ENCODE data around the gene TEX30. TPM values are rescaled to one million over a fixed set of nuclear protein-coding genes. Genes with fewer than 3 reads are reported as not detected.

The TEX30 gene
- total and polyA plus RNA-seq, 8 donors, result 1.8 to 9.6 (median 2.3) TPM

GRCh38 chr13:102814793-102815192 lies 41.2 kb upstream of the TEX30 start:
- Histone ChIP-seq H3K4me1 (peaks cover 0 to 6% (median 3%) of the 10 kb centered on the region in 3 donors), H3K27me3 (no peaks in the 10 kb centered on the region), H3K27ac (no peak overlapping the region), H3K4me3 (no peak overlapping the region), H3K36me3 (no peaks in the 10 kb centered on the region), H3K9me3 (no peaks in the 10 kb centered on the region)
- no peak for FAIRE-seq
- 80 to 84% methylated on average over 6 of the region's 6 CpGs for WGBS, 2 donors
- TF ChIP-seq, protein P1, sequence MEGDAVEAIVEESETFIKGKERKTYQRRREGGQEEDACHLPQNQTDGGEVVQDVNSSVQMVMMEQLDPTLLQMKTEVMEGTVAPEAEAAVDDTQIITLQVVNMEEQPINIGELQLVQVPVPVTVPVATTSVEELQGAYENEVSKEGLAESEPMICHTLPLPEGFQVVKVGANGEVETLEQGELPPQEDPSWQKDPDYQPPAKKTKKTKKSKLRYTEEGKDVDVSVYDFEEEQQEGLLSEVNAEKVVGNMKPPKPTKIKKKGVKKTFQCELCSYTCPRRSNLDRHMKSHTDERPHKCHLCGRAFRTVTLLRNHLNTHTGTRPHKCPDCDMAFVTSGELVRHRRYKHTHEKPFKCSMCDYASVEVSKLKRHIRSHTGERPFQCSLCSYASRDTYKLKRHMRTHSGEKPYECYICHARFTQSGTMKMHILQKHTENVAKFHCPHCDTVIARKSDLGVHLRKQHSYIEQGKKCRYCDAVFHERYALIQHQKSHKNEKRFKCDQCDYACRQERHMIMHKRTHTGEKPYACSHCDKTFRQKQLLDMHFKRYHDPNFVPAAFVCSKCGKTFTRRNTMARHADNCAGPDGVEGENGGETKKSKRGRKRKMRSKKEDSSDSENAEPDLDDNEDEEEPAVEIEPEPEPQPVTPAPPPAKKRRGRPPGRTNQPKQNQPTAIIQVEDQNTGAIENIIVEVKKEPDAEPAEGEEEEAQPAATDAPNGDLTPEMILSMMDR (IDR thresholded peaks at IDR 0.05), result no peak
- ATAC-seq, result no peak
- DNase-seq, result no peak
- intact Hi-C loops (cut with DNase I), result no loop called here

- TF ChIP-seq, protein P1 (IDR thresholded peaks at IDR 0.05), result no peak
- 69 to 73% methylated on average over 7 of the region's 7 CpGs for WGBS, 2 donors
These were observed 40.5 kb upstream of the TEX30 start for GRCh38 chr13:102814025-102814607.

DNA sequence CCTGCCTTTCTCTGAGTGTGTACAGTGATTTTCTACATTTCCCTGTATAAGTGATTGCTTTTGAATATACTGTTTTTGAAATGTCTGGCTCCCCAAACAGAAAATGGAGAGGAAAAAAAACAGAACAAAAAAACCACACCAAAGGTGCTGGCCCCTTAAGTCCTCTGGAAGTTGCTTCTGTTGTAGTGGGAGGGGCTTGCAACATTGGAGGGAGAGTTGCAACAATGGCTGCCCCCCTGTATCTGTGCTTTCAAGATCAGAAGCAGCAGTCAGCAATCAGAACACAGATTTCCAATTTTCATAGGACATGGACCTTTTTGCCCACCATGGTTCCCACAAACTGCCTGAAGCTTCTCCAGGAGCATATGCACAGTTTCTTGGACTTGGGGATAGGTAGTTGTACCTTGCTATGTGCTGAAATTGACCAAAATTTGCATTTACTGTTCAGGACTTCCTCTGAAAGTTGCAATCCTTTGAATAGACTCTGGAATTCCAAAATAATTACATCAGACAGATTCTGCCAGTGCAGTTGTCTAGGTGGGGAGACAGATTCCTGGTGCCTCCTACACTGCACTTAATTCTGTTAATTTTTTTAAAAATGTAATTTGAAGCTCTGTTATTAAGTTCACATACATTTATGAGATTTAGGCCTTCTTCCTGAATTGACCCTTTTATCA lies 39.2 kb upstream of the TEX30 start:
- ATAC-seq, result no peak

More at GRCh38 chr13:102814025-102814607, 40.5 kb upstream of the TEX30 start:
- H3K36me3 ChIP-seq, result no peaks in the 10 kb centered on the region
- intact Hi-C loops (cut with DNase I), result no loop called here
- H3K27me3 ChIP-seq, result no peaks in the 10 kb centered on the region
- no peak overlapping the region for H3K27ac ChIP-seq
- DNase-seq (no peak), FAIRE-seq (no peak), ATAC-seq (no peak)
- H3K4me3 ChIP-seq, result no peak overlapping the region
- H3K9me3 ChIP-seq, result no peaks in the 10 kb centered on the region
- peaks cover 0 to 6% (median 3%) of the 10 kb centered on the region in 3 donors for H3K4me1 ChIP-seq

DNA sequence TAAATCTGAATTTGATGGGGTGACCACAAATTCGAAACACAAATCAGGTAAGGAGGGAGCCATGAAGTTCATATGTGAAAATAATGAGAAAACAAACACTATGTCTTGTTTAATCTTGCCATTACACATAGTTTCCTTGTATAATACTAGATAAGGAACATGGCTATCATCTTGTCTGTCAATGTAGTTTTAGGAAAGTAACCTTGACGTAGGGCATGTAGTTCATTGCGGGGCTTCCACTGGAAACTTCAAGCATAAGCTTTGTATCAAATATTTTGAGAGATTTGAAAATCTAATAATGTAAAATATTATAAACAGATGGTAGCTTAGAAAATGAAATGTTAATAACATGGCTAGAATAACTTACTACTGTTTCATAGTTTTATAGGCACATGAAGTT lies 34.1 kb upstream of the TEX30 start:
- Histone ChIP-seq H3K9me3 (no peaks in the 10 kb centered on the region), H3K4me1 (no peaks in the 10 kb centered on the region), H3K4me3 (no peak overlapping the region), H3K36me3 (no peaks in the 10 kb centered on the region), H3K27me3 (no peaks in the 10 kb centered on the region), H3K27ac (no peak overlapping the region)
- ATAC-seq, result no peak
- FAIRE-seq, result no peak
- no peak for DNase-seq
- 77 to 84% methylated on average over 3 of the region's 3 CpGs for WGBS, 2 donors
- intact Hi-C loops (cut with DNase I), result no loop called here
- TF ChIP-seq, protein P1 (IDR thresholded peaks at IDR 0.05), result no peak

More for the DNA sequence above, 39.2 kb upstream of the TEX30 start:
- H3K36me3 ChIP-seq, result no peaks in the 10 kb centered on the region
- DNase-seq (no peak), FAIRE-seq (no peak)
- H3K4me3 ChIP-seq, result no peak overlapping the region
- intact Hi-C loops (cut with DNase I), result no loop called here
- TF ChIP-seq, protein P1 (IDR thresholded peaks at IDR 0.05), result no peak
- H3K4me1 ChIP-seq, result peaks cover 0 to 6% (median 3%) of the 10 kb centered on the region in 3 donors
- H3K27ac ChIP-seq, result no peak overlapping the region
- no peaks in the 10 kb centered on the region for H3K27me3 ChIP-seq
- no peaks in the 10 kb centered on the region for H3K9me3 ChIP-seq

- TF ChIP-seq, protein P1 (IDR thresholded peaks at IDR 0.05), result no peak
- no peak for FAIRE-seq
- H3K4me3 ChIP-seq, result no peak overlapping the region
- no peak for DNase-seq
- WGBS, 2 donors, result 94 to 98% methylated on average over 3 of the region's 3 CpGs
- ATAC-seq, result no peak
- H3K27me3 ChIP-seq, result no peaks in the 10 kb centered on the region
- H3K36me3 ChIP-seq, result no peaks in the 10 kb centered on the region
- H3K27ac ChIP-seq, result no peak overlapping the region
- H3K4me1 ChIP-seq, result peaks cover 0 to 4% (median 0%) of the 10 kb centered on the region in 3 donors
- intact Hi-C loops (cut with DNase I), result no loop called here
- H3K9me3 ChIP-seq, result no peaks in the 10 kb centered on the region
These were observed 32.1 kb upstream of the TEX30 start for GRCh38 chr13:102805680-102806079.

Data from pancreas (tissue), 10 donors.